MM.1S (cell line): Measurements from ENCODE around the gene ELP4.

Source experiments
- EZH2 ChIP-seq: fragments of 300-600 bp; sonication (generic); optimal IDR thresholded peaks from 2 replicates; pipeline ENCODE3; 2017; ENCODE audit warnings: low read depth, mild to moderate bottlenecking, antibody characterized with exemption, low read length, mixed read lengths
- EZH2phosphoT487 ChIP-seq: fragments of 300-600 bp; sonication (generic); IDR thresholded peaks from 2 replicates; pipeline ENCODE4 v1.6.1; 2018; ENCODE audit warnings: antibody characterized with exemption, low read length
- TF ChIP-seq, protein P1 (sequence below): fragments of 300-600 bp; sonication (generic); IDR thresholded peaks from 2 replicates; pipeline ENCODE4 v1.5.1; 2016; ENCODE audit warnings: antibody characterized with exemption, low read length, mixed read lengths

GRCh38 chr11:31757260-31757835 lies 247.8 kb downstream of the ELP4 start:
- TF ChIP-seq, protein P1, sequence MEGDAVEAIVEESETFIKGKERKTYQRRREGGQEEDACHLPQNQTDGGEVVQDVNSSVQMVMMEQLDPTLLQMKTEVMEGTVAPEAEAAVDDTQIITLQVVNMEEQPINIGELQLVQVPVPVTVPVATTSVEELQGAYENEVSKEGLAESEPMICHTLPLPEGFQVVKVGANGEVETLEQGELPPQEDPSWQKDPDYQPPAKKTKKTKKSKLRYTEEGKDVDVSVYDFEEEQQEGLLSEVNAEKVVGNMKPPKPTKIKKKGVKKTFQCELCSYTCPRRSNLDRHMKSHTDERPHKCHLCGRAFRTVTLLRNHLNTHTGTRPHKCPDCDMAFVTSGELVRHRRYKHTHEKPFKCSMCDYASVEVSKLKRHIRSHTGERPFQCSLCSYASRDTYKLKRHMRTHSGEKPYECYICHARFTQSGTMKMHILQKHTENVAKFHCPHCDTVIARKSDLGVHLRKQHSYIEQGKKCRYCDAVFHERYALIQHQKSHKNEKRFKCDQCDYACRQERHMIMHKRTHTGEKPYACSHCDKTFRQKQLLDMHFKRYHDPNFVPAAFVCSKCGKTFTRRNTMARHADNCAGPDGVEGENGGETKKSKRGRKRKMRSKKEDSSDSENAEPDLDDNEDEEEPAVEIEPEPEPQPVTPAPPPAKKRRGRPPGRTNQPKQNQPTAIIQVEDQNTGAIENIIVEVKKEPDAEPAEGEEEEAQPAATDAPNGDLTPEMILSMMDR = no peak
- TF ChIP-seq EZH2 = no peak
- TF ChIP-seq EZH2phosphoT487 = no peak
